Body of pancreas (tissue), 4 donors: ENCODE results near the gene C18orf32. TPM values are rescaled to one million over a fixed set of nuclear protein-coding genes. Genes with fewer than 3 reads are reported as not detected.

Experiments
- ATAC-seq: fragments of 150-250 bp; one replicate; pipeline ENCODE4 v1.9.1; 2016
- DNase-seq, 4 donors: peaks; one replicate each; pipeline ENCODE4 v3.0.0-alpha.2; 2019
- H3K27ac ChIP-seq, 4 donors: fragments of 200-600 bp; sonication (generic); 1 replicate in 3 of 4; 2 replicates in 1 of 4; pipeline versions ENCODE4 v1.5.1 to v1.6.1; 2016 to 2019; ENCODE audit warnings: mild to moderate bottlenecking in 1 of 4, mixed read lengths in 1 of 4, moderate library complexity in 1 of 4
- H3K27me3 ChIP-seq, 2 donors: fragments of 200-600 bp; sonication (generic); one replicate each; pipeline ENCODE4 v1.6.0; 2016; ENCODE audit warnings: mild to moderate bottlenecking in 1 of 2
- H3K36me3 ChIP-seq, 2 donors: fragments of 200-600 bp; sonication (generic); replicated peaks in 1 of 2; 2 replicates each; pipeline ENCODE4 v1.5.1; 2016; ENCODE audit warnings: low read depth in 2 of 2; ENCODE audit not compliant: insufficient read depth in 1 of 2
- H3K4me1 ChIP-seq: fragments of 200-600 bp; sonication (generic); one replicate; pipeline ENCODE4 v1.6.0; 2016
- H3K4me3 ChIP-seq, 2 donors: fragments of 200-600 bp; sonication (generic); 1 replicate in 1 of 2; 2 replicates in 1 of 2; pipeline ENCODE4 v1.5.1; 2016 to 2019
- H3K9me3 ChIP-seq, 3 donors: fragments of 200-600 bp; sonication (generic); 1 replicate in 2 of 3; 2 replicates in 1 of 3; pipeline ENCODE4 v1.5.1; 2016
- POLR2A ChIP-seq, 3 donors: fragments of 450-650 bp; IDR thresholded peaks; one replicate each; pipeline ENCODE4 v1.6.1; 2016; ENCODE audit warnings: antibody characterized with exemption in 3 of 3, mild to moderate bottlenecking in 2 of 3
- WGBS, 2 donors: methylation state at CpG; one replicate each; pipeline ENCODE4 v1.1.5; 2017; 5-methylcytosine and 5-hydroxymethylcytosine counted together
- intact Hi-C: fragments of 100-400 bp; cut with DNase I; formaldehyde crosslinking; loops from one replicate; pipeline ENCODE4 v1.15.1; 2023
- total RNA-seq, 2 donors: library from RNA; depleted of rRNA; stranded (reverse); fragments of >200 nt; gene quantifications; one replicate each; pipeline ENCODE4 v1.1.0, GENCODE V29; 2016
- TF ChIP-seq, protein P1 (sequence below), 7 experiments: fragments of 450-650 bp in 4 of 7; fragments of 200-600 bp in 3 of 7; sonication (generic) in 3 of 7; IDR thresholded peaks; one replicate each; pipeline ENCODE4 v1.5.1; 2016 to 2019; ENCODE audit warnings: antibody characterized with exemption in 7 of 7

C18orf32 gene
- total RNA-seq, 2 donors from 2014 or later: 19.7 to 22.4 TPM

DNA sequence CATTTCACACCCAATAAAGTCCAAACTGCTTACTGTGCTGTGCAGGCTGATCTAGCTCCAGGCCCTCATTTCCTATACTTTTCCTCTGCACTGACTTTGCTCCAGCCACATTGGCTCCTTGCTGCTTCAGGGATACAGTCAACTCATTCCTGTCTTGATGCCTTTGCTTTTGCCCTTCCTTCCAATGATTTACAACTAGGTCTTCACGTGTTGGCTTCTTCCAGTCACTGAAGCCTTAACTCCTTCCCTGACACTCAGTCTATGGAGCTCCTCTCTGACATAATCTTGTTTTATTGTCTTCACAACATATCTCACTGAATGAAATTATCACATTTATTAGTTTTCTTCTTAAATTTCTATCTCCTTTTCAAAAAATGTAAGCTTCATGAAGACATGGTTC, 16.9 kb upstream of the C18orf32 start:
- H3K4me1 ChIP-seq: no peaks in the 10 kb centered on the region
- H3K4me3 ChIP-seq: no peak overlapping the region
- H3K27me3 ChIP-seq: no peaks in the 10 kb centered on the region
- 20 to 31% methylated on average over 1 of the region's 1 CpG for WGBS, 2 donors
- no peak overlapping the region for H3K27ac ChIP-seq
- intact Hi-C loops: no loop called here
- DNase-seq (no peak), ATAC-seq (no peak)
- TF ChIP-seq, protein P1, sequence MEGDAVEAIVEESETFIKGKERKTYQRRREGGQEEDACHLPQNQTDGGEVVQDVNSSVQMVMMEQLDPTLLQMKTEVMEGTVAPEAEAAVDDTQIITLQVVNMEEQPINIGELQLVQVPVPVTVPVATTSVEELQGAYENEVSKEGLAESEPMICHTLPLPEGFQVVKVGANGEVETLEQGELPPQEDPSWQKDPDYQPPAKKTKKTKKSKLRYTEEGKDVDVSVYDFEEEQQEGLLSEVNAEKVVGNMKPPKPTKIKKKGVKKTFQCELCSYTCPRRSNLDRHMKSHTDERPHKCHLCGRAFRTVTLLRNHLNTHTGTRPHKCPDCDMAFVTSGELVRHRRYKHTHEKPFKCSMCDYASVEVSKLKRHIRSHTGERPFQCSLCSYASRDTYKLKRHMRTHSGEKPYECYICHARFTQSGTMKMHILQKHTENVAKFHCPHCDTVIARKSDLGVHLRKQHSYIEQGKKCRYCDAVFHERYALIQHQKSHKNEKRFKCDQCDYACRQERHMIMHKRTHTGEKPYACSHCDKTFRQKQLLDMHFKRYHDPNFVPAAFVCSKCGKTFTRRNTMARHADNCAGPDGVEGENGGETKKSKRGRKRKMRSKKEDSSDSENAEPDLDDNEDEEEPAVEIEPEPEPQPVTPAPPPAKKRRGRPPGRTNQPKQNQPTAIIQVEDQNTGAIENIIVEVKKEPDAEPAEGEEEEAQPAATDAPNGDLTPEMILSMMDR (IDR thresholded peaks at IDR 0.05): no peak
- TF ChIP-seq POLR2A (IDR thresholded peaks at IDR 0.05): no peak
- no peaks in the 10 kb centered on the region for H3K36me3 ChIP-seq
- no peaks in the 10 kb centered on the region for H3K9me3 ChIP-seq

GRCh38 chr18:49500201-49500921, 13.3 kb upstream of the C18orf32 start:
- Histone ChIP-seq H3K27me3 (no peaks in the 10 kb centered on the region), H3K4me1 (no peaks in the 10 kb centered on the region), H3K4me3 (no peak overlapping the region), H3K9me3 (no peaks in the 10 kb centered on the region), H3K27ac (no peak overlapping the region), H3K36me3 (no peaks in the 10 kb centered on the region)
- intact Hi-C loops: no loop called here
- TF ChIP-seq, protein P1 (IDR thresholded peaks at IDR 0.05): no peak
- ATAC-seq (no peak), DNase-seq (no peak)
- WGBS, 2 donors: 64 to 74% methylated on average over 14 of the region's 14 CpGs

DNA sequence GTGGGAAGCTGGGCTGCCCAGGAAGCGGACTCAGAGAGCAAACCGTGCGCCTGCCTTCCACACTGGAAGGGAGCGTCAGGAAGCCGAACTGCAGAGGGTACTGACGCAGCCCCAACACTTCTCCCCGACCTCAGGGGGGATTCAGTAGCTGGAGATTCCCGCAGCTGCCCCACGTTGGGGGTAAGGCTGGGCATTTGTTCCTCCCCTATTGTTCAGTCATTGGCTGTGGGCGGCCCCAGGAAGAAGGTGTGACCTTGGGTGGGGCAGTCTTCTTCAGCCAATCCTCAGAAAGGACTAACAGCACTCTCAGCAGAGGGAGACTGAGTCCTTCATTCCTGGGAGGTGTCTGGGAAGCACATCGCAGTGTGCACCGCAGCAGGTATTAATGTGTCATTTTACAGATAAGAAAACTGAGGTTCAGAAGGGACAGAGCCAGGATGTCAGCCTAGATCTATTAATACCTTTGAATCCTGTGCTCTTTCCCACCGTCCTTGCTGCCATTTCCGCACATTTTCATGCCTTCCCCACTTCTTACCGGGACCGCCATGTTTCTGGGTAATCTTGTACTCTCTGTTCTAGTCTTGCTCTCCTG, 12.1 kb upstream of the C18orf32 start:
- 80 to 83% methylated on average over 15 to 16 of the region's 16 CpGs for WGBS, 2 donors
- no peaks in the 10 kb centered on the region for H3K27me3 ChIP-seq
- intact Hi-C loops: no loop called here

GRCh38 chr18:49495480-49495879, 8.4 kb upstream of the C18orf32 start:
- ATAC-seq: no peak
- Histone ChIP-seq H3K27ac (no peak overlapping the region), H3K27me3 (no peaks in the 10 kb centered on the region), H3K4me3 (no peak overlapping the region), H3K9me3 (no peaks in the 10 kb centered on the region), H3K36me3 (peaks cover 0 to under 1% of the 10 kb centered on the region in 2 donors), H3K4me1 (peaks cover 12% of the 10 kb centered on the region)
- WGBS, 2 donors: 39 to 41% methylated on average over 2 of the region's 2 CpGs
- TF ChIP-seq, protein P1 (IDR thresholded peaks at IDR 0.05): no peak
- TF ChIP-seq POLR2A (IDR thresholded peaks at IDR 0.05): no peak
- no peak for DNase-seq
- intact Hi-C loops: no loop called here

More for the DNA sequence above, 12.1 kb upstream of the C18orf32 start:
- no peak overlapping the region for H3K4me3 ChIP-seq
- DNase-seq (no peak), ATAC-seq (no peak)
- TF ChIP-seq POLR2A (IDR thresholded peaks at IDR 0.05): no peak
- TF ChIP-seq, protein P1 (IDR thresholded peaks at IDR 0.05): no peak
- H3K27ac ChIP-seq: no peak overlapping the region
- H3K4me1 ChIP-seq: no peaks in the 10 kb centered on the region
- no peaks in the 10 kb centered on the region for H3K36me3 ChIP-seq
- H3K9me3 ChIP-seq: no peaks in the 10 kb centered on the region

DNA sequence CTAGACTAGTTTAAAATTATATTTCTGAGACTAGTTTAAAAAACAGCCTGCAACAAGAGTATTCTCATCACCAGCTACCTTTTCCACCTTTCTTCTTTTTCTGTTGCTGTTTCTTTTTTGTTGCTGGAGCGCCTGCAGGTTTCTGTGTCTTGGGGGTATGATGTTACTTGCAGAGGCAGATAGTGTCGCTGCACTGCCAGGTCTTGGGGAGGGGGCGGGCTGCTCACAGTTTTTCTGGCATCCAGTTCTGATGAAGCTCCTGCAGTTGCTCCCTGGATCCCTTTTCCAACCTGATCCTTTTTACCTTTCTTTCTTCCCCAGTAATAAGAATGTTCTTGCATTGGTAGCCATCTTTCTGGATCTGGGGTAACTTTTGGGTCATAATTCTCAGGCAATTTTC, 8.0 kb upstream of the C18orf32 start:
- intact Hi-C loops: no loop called here
- Histone ChIP-seq H3K36me3 (peaks cover 0 to 3% of the 10 kb centered on the region in 2 donors), H3K4me1 (peaks cover 16% of the 10 kb centered on the region), H3K4me3 (no peak overlapping the region), H3K27me3 (no peaks in the 10 kb centered on the region), H3K9me3 (no peaks in the 10 kb centered on the region), H3K27ac (no peak overlapping the region)
- 83 to 88% methylated on average over 3 of the region's 3 CpGs for WGBS, 2 donors
- DNase-seq (no peak), ATAC-seq (no peak)
- TF ChIP-seq, protein P1 (IDR thresholded peaks at IDR 0.05): no peak
- no peak for TF ChIP-seq POLR2A (IDR thresholded peaks at IDR 0.05)
